WTC11 (cell line): Measurements from ENCODE around the gene RGL1.

ENCODE experiments used
- CTCF ChIP-seq: fragments of 200-600 bp; IDR thresholded peaks from 2 replicates; pipeline ENCODE4 v1.8.0; 2022; ENCODE audit warnings: antibody characterized with exemption
- PRDM15 ChIP-seq: sonication (generic); formaldehyde crosslinking; IDR thresholded peaks from 2 replicates; pipeline ENCODE4 v1.8.0; 2022; ENCODE audit warnings: missing genetic modification reagents
- ZNF416 ChIP-seq: fragments of 250-450 bp; sonication (Bioruptor Pico); IDR thresholded peaks from 2 replicates; pipeline ENCODE4 v1.9.0; 2021; ENCODE audit warnings: mild to moderate bottlenecking, inconsistent platforms

- TF ChIP-seq ZNF416 (CRISPR knock-in tag) (no peak), CTCF (no peak), PRDM15 (no peak)
These were observed 12.6 kb upstream of the RGL1 start for GRCh38 chr1:183792300-183792699.
